ENCODE results near the gene PPBP.

The PPBP gene

DNA sequence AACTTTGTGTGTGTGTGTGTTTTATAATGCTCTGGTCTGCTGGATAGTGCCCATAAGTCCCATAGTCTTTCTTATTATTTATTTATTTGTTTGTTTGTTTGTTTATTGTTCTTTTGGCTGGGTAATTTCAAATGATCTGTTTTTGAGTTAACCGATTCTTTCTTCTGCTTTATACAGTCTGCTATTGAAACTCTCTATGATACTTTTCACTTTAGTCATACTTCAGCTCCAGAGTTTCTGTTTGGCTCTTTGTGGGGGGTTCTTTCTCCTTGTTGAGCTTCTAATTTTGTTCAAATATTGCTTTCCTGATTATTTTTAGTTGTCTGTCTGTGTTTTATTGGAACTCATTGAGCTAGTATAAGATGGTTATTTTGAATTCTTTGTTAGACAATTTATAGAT lies 40.5 kb upstream of the PPBP start:
- TF ChIP-seq, protein P1, sequence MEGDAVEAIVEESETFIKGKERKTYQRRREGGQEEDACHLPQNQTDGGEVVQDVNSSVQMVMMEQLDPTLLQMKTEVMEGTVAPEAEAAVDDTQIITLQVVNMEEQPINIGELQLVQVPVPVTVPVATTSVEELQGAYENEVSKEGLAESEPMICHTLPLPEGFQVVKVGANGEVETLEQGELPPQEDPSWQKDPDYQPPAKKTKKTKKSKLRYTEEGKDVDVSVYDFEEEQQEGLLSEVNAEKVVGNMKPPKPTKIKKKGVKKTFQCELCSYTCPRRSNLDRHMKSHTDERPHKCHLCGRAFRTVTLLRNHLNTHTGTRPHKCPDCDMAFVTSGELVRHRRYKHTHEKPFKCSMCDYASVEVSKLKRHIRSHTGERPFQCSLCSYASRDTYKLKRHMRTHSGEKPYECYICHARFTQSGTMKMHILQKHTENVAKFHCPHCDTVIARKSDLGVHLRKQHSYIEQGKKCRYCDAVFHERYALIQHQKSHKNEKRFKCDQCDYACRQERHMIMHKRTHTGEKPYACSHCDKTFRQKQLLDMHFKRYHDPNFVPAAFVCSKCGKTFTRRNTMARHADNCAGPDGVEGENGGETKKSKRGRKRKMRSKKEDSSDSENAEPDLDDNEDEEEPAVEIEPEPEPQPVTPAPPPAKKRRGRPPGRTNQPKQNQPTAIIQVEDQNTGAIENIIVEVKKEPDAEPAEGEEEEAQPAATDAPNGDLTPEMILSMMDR (IDR thresholded peaks at IDR 0.05; ENCODE audit: low read depth, low read length, missing control alignments), result no peak
- H3K4me3 ChIP-seq (ENCODE audit: low read depth, low read length), result no peak overlapping the region
- in situ Hi-C loops (cut with HindIII; ENCODE audit: low sequenced_read_pairs), result no loop called here
- no peak for DNase-seq (ENCODE audit: low read depth)

DNA sequence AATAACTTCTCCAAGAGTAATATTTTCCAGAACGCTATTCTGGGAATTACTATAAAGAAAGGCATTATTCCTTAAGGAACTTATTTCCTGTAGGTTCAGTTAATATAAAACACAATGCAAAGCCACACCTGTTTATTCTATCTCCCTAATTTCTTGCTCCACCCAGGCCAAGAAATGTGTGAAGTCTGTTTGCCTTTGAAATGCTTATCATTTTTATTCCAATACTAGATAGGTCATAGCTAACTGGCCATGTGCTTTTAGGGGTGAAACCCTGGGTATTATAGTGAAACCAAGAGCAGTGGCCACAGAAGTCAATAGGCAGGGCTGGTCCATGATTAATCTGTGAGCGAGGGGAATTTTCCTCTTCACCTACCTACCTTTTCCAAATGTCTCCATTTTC lies 35.7 kb upstream of the PPBP start:
- DNase-seq (ENCODE audit: low read depth), result no peak
- TF ChIP-seq, protein P1 (IDR thresholded peaks at IDR 0.05; ENCODE audit: low read depth, low read length, missing control alignments), result no peak
- no peak overlapping the region for H3K4me3 ChIP-seq (ENCODE audit: low read depth, low read length)
- in situ Hi-C loops (cut with HindIII; ENCODE audit: low sequenced_read_pairs), result no loop called here

DNA sequence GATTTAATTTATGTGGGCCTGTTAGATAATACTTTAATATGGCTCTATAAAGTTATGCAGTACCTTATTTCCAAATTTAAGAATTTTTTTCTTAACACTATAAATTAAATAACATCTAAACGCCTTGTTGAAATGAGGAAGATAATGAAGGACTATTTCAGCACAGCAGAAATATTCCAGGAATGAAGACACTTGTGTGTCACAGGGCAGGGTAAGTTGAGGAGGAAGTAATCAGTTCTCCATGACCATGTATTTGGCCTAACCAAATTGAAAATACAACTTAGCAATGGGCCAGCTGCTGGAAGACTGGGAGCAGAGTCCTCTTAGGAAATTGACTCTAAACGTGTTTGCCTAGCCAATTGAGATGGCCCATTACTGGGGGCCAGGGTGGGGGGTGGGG lies 33.6 kb upstream of the PPBP start:
- TF ChIP-seq, protein P1 (IDR thresholded peaks at IDR 0.05; ENCODE audit: low read depth, low read length, missing control alignments), result no peak
- no peak for DNase-seq (ENCODE audit: low read depth)
- in situ Hi-C loops (cut with HindIII; ENCODE audit: low sequenced_read_pairs), result no loop called here
- H3K4me3 ChIP-seq (ENCODE audit: low read depth, low read length), result no peak overlapping the region

DNA sequence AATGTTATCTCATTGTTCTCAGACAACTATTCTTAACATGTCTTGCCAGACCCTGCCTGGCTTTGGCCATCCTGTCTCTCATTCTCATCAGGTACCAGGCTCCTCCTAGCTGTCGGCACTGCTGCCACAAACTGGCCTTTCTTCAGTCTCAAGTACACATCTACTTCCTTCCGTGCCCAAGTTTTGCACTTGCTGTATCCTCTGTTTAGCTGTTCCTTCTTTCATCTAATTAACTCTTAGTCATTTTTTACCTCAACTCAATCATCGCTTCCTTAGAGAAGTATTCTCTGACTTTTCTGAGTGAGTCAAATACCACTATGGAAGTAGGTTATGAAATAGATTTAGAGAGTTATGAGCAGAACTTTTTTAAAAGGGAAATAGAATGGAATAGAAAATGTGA lies 30.8 kb upstream of the PPBP start:
- TF ChIP-seq, protein P1 (IDR thresholded peaks at IDR 0.05; ENCODE audit: low read depth, low read length, missing control alignments), result no peak
- no peak overlapping the region for H3K4me3 ChIP-seq (ENCODE audit: low read depth, low read length)
- in situ Hi-C loops (cut with HindIII; ENCODE audit: low sequenced_read_pairs), result no loop called here
- DNase-seq (ENCODE audit: low read depth), result no peak

GRCh38 chr4:74018116-74018515 lies 30.1 kb upstream of the PPBP start:
- no peak for DNase-seq (ENCODE audit: low read depth)
- H3K4me3 ChIP-seq (ENCODE audit: low read depth, low read length), result no peak overlapping the region
- in situ Hi-C loops (cut with HindIII; ENCODE audit: low sequenced_read_pairs), result no loop called here
- TF ChIP-seq, protein P1 (IDR thresholded peaks at IDR 0.05; ENCODE audit: low read depth, low read length, missing control alignments), result no peak

DNA sequence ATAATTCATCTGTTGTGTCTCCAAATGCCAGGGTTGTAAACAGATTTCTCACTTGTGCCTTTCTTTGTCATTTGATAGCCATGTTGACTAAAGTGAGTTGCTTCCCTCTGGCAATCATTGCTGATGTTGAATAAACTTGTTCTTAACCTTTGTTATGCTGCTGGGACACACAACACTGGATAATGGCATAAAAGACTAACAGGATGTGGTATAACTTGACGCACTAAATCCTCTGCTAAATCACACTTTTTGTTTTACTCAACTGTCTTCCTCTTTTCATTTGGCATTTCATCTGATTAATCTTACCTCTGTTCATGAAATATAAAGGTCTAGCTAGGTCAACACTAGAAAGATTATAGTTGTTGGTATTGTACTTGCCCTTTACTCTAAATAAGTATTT lies 28.1 kb upstream of the PPBP start:
- TF ChIP-seq, protein P1 (IDR thresholded peaks at IDR 0.05; ENCODE audit: low read depth, low read length, missing control alignments), result no peak
- in situ Hi-C loops (cut with HindIII; ENCODE audit: low sequenced_read_pairs), result no loop called here
- no peak for DNase-seq (ENCODE audit: low read depth)
- H3K4me3 ChIP-seq (ENCODE audit: low read depth, low read length), result no peak overlapping the region
